HG02852 (cell line): ENCODE data around the gene ABCA1.
"Not testable (repeated sequence)": the region's sequence is repeated elsewhere in the genome, so short reads cannot be mapped to it uniquely, and the experiment has no call there.

ENCODE experiments used
- ATAC-seq: cut with Tn5 transposase; IDR thresholded peaks from one replicate; pipeline ENCODE4 v1.9.1; 2021; ENCODE audit warnings: mild to moderate bottlenecking, moderate library complexity; ENCODE audit not compliant: unreplicated experiment

Gene ABCA1

GRCh38 chr9:104927912-104928740 is at the start of gene ABCA1:
Gene ABCA1 (minus strand): TSS chr9:104928155. CDS start chr9:104903679, 24,476 bp downstream.
- peak; percentile 27 for ATAC-seq

DNA sequence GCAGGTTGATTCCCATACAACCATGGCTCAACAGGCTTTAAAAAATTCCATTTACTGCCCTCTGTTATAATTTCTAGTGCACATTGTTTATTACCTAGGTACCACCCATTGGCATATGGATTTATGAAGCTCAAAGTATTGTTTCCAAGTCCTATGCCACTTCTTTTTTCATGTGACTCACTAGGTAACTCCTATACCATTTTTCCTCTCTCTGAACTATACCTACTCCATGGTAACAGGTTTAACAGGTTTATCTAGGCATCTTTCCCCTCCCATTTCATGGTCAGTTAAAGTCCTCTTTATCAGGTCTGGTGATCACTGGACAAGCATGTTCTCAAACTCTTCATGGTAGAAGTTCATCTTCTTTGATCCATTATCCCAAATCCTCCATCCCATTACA is 49.6 kb upstream of the ABCA1 start:
- ATAC-seq, result no peak

GRCh38 chr9:104977168-104977567 is 49.2 kb upstream of the ABCA1 start:
- ATAC-seq, result no peak

- ATAC-seq, result not testable (repeated sequence)
Measured at GRCh38 chr9:104975966-104976595, 48.1 kb upstream of the ABCA1 start.

- no peak for ATAC-seq
Measured at GRCh38 chr9:104974053-104974962, 46.4 kb upstream of the ABCA1 start.

DNA sequence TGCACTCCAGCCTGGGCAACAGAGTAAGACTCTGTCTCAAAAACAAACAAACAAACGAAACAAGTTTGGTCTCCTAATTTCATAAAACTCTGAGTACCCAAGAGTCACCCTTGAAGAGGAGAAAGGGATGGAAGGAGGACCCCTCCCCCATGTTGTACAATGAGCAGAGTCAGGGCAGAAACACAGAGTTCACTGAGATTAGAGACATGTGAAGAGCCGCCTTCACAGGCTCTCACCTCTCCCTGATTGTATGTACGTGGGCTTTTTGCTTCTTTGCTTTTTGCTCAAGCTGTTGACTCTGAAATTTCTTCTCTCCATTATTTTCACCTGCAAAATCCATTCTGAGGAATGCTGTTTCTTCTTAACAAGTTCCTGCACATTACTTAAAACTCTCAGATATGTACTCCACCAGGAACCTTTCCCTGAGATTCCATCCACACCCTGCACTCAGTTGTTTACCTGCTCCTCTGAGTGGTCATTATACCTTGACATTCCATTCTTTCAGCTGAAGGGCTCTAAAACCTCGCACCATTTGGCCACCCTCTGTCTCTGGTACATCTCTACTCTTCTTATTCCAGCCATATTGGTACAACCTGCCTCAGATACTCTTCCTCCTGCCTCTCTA is 44.4 kb upstream of the ABCA1 start:
- no peak for ATAC-seq

GRCh38 chr9:104971511-104971910 is 43.6 kb upstream of the ABCA1 start:
- no peak for ATAC-seq

DNA sequence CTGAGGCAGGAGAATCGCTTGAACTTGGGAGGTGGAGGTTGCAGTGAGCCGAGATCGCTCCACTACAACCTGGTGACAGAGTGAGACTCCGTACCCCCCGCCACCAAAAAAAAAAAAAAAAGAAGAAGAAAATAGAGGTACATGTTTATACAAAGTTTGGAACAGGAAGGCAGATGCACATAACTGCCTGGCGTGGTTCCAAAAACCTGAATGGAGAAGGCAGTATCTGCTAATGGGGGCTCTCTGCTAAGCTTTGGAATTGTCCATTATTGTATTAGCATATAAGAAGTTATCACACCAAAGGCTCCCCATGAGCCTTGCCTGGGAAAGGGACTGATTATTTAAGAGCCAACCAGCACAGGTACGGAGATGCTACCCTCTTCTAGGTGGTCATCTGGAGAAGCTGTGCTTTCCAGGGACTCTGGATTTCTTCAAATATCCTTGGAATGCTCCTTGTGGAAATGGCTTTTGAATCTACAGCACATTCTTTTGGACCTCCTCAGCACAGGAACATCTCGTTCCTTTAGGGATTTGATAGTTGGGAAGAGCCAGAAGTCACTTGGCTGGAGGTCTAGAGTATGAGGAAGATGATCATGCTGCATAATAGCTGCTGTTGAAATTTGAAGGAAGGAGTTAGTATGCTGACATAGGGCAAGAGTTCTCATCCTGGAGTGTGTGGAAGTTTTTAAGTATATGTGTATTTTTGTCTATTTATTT is 42.5 kb upstream of the ABCA1 start:
- ATAC-seq, result no peak

- no peak for ATAC-seq
Measured at GRCh38 chr9:104969116-104969515, 41.2 kb upstream of the ABCA1 start.

GRCh38 chr9:104968025-104968982 is 40.3 kb upstream of the ABCA1 start:
- ATAC-seq, result peak; percentile 99

DNA sequence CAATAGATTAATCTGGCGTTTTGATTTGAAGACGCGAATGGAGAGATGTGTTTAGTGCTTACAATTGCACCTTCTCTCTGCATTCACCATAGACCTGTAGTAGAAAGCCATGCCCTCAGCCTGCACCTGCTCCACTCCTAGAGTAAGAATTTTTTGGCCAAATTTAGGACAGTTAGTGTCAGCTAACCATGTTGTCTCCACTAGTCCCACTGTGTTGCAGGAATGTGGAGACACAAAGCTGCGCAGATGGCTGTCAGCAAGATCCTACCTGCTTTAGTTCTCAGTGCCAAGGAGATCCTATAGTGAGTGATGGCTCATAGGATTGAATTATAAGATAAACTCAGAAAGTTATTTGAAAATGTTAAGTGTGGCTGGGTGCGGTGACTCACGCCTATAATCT is 35.1 kb upstream of the ABCA1 start:
- no peak for ATAC-seq

GRCh38 chr9:104961701-104962359 is 33.9 kb upstream of the ABCA1 start:
- ATAC-seq, result no peak

- peak; percentile 91 for ATAC-seq
Measured at GRCh38 chr9:104961238-104961637, 33.3 kb upstream of the ABCA1 start.

DNA sequence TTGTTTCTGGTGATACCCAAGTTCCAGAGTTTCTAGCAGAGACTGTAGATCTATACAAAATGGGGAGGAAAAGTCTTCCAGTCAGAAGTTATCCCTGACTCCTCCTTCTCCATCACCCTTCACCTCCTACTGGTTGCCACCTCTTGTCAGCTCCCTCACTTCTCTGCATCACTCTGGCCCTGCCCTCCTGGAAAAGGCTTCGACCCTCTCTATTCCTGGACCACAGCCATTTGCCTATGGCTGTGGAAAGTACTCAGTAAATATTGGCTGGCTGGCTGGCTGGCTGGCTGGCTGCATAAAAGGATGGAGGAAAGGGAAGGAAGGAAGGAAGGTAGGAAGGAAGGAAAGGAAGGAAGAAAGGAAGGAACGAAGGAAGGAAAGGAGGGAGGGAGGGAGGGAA is 32.7 kb upstream of the ABCA1 start:
- ATAC-seq, result no peak

DNA sequence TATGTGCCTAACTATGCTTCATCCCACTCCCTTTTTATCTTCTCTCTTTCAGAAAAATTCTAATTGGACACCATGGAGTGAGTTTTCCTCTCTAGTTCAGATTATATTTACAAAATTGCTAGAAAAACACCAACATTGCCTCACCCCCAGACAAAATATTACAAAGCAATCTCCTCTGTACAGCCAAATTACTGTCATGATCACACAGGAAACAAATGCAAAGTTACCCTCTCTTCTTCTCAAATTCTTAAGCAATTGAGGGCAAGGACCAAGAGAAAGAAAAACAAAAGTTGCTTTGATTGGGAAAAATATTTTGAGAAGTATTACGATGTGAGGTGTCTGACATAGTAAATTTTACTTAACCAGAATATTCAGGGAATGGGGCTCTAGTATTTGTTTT is 30.8 kb upstream of the ABCA1 start:
- ATAC-seq, result no peak

DNA sequence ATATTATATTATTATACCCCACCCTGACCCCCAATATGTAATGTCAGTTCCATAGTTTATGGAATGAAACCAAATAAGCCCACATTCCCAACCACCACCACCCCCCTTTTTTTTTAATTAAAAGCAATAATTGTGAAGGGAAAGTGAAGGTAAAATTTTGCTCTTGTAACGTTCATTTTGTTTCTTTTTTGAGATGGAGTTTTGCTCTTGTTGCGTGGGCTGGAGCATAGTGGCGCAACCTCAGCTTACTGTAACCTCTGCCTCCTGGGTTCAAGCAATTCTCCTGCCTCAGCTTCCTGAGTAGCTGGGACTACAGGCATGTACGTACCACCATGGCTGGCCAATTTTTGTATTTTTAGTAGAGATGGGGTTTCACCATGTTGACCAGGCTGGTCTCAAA is 30.1 kb upstream of the ABCA1 start:
- not testable (repeated sequence) for ATAC-seq

DNA sequence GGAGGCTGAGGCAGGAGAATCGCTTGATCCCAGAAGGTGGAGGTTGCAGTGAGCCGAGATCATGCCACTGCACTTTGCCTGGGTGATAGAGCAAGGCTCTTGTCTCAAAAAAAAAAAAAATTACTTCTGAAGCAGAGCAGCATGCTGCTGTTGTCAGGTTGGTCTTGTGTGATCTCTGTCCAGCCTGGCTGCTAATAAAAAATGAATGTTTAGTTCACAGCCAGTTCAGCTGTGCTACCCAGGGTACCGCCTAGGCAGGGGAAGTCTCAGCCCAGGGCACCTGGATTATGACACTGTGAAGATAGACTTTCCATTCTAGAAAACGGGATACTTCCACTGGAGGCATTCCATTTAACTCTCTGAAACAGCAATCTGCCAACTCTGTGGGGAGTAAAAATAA is 23.5 kb upstream of the ABCA1 start:
- ATAC-seq, result no peak

DNA sequence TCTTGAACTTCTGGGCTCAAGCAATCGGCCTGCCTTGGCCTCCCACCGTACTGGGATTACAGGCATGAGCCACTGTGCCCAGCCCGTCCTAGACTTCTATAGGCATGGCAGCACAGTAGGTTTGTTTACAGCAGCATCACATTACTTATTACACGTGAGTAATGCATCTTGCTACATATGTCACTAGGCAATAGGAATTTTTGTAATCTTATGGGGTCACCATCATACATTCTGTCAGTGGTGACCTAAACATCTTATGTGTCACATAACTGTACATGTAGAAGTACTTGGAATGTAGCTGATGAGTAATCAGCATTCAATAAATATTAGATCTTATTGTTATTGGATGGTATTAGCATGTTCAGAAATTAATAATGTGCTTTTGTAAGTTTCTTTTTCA is 22.9 kb upstream of the ABCA1 start:
- no peak for ATAC-seq

DNA sequence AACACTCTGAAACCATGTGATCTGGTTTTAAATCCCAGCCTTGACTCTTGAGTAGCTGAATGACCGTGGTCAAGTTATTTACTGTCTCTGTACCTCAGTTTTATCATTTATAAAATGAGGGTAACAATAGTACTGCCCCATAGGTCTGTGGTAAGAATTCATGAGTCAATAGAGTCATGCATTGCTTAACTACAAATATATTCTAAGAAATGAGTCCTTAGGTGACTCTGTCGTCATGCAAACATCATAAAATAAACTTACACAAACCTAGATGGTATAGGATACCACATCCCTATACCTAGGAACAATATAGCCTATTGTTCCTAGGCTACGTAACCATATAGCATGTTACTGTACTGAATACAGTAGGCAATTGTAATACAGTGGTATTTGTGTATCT is 20.3 kb upstream of the ABCA1 start:
- ATAC-seq, result no peak
